Adrenal gland (tissue), 12 donors: ENCODE data around the gene KIAA1191. TPM values are rescaled to one million over a fixed set of nuclear protein-coding genes. Genes with fewer than 3 reads are reported as not detected.

Source experiments
- DNase-seq, 7 donors: peaks; one replicate each; pipeline ENCODE4 v3.0.0-alpha.2; 2019 to 2020
- H3K27ac ChIP-seq, 5 donors: fragments of 200-600 bp; sonication (generic) in 4 of 5; 1 replicate in 3 of 5; 2 replicates in 2 of 5; pipeline versions ENCODE4 v1.5.1 to v1.8.0; 2016 to 2020; ENCODE audit warnings: mild to moderate bottlenecking in 1 of 5
- H3K27me3 ChIP-seq: fragments of 200-600 bp; 2 replicates; pipeline ENCODE4 v1.8.0; 2021
- H3K36me3 ChIP-seq, 2 donors: fragments of 200-600 bp; replicated peaks in 1 of 2; 1 replicate in 1 of 2; 2 replicates in 1 of 2; pipeline versions ENCODE4 v1.5.1 to v1.8.0; 2018 to 2022
- H3K4me1 ChIP-seq, 2 donors: fragments of 200-600 bp; replicated peaks in 1 of 2; 1 replicate in 1 of 2; 2 replicates in 1 of 2; pipeline versions ENCODE4 v1.5.1 to v1.8.0; 2018 to 2021
- H3K4me3 ChIP-seq, 4 donors: fragments of 200-600 bp; sonication (generic) in 3 of 4; one replicate each; pipeline ENCODE4 v1.5.1; 2016 to 2018
- H3K9me3 ChIP-seq, 3 donors: fragments of 200-600 bp; sonication (generic) in 1 of 3; replicated peaks in 1 of 3; 1 replicate in 2 of 3; 2 replicates in 1 of 3; pipeline versions ENCODE4 v1.5.1 to v1.8.0; 2016 to 2021
- CTCF ChIP-seq, 6 experiments: fragments of 450-650 bp in 4 of 6; fragments of 200-600 bp in 2 of 6; sonication (generic) in 1 of 6; IDR thresholded peaks; 1 replicate in 5 of 6; 2 replicates in 1 of 6; pipeline versions ENCODE4 v1.5.1 to v1.8.0; 2016 to 2021; ENCODE audit warnings: antibody characterized with exemption in 6 of 6, mild to moderate bottlenecking in 2 of 6, moderate library complexity in 1 of 6
- POLR2A ChIP-seq, 2 donors: fragments of 450-650 bp; IDR thresholded peaks; one replicate each; pipeline ENCODE4 v1.6.1; 2017; ENCODE audit warnings: antibody characterized with exemption in 2 of 2, mild to moderate bottlenecking in 2 of 2, moderate library complexity in 1 of 2
- WGBS, 4 donors: extraction: QIAGEN DNeasy Blood & Tissue Kit in 2 of 4; methylation state at CpG; one replicate each; pipeline versions ENCODE4 v1.1.5 to v1.1.7; 2013 to 2017; 5-methylcytosine and 5-hydroxymethylcytosine counted together
- intact Hi-C, 2 donors: fragments of 100-400 bp; cut with DNase I; formaldehyde crosslinking; loops; one replicate each; pipeline versions ENCODE4 v1.14.1 to v1.15.0; 2022 to 2023
- polyA plus RNA-seq, 3 donors: library from polyadenylated mRNA; stranded (reverse); fragments of 200-250 nt in 2 of 3; fragments of 350-450 nt in 1 of 3; fragmentation: Illumina TruSeq in 1 of 3; extraction: RNeasy Lipid Tissue Mini Kit (QIAGEN cat#74804) in 1 of 3; gene quantifications; one replicate each; pipeline ENCODE4 v1.2.3, GENCODE V29; 2013 to 2014
- total RNA-seq, 9 donors: library from RNA; depleted of rRNA in 4 of 9; stranded (reverse); fragments of >200 nt in 4 of 9; fragments of 120-200 nt in 1 of 9; fragmentation: NEBNext Ultra II Directional in 1 of 9; extraction: Animal tissue kit (Norgen Biotek cat#: 25700) in 1 of 9; gene quantifications; one replicate each; pipeline versions ENCODE4 v1.1.0 to v1.2.4, GENCODE V29; 2013 to 2023
- donor health status: healthy with polysubstance abuse.
- donor health status: Bipolar disorder and iron deficiency.
- donor health status: DM: yes; HTN: yes; CAD: no.
- donor health status: DM: no; HTN: no; CAD: no.
- donor health status: DM: no; HTN: no; CAD: no.
- donor health status: DM: yes; HTN: yes; CAD: no.

Gene KIAA1191
- total and polyA plus RNA-seq, 12 donors = 52.9 to 127 (median 99.2) TPM

- TF ChIP-seq POLR2A (IDR thresholded peaks at IDR 0.05) = no peak
Measured at GRCh38 chr5:176362233-176362490, 598 bp upstream of the KIAA1191 start.

GRCh38 chr5:176360894-176361436 is 599 bp downstream of the KIAA1191 start:
- Histone ChIP-seq H3K27me3 (no peaks in the 10 kb centered on the region), H3K4me3 (peak overlapping the region; percentile 78 to 92 (median 80)), H3K4me1 (peaks cover 6 to 22% of the 10 kb centered on the region in 2 donors), H3K36me3 (peaks cover 0 to 26% of the 10 kb centered on the region in 2 donors), H3K9me3 (no peaks in the 10 kb centered on the region), H3K27ac (peak overlapping the region in 4 of 5 donors; percentile 55 to 85 (median 80))
- WGBS, 4 donors = 2 to 6% (median 3%) methylated on average over 12 to 27 of the region's 27 CpGs
- TF ChIP-seq POLR2A (IDR thresholded peaks at IDR 0.05) (no peak), CTCF (IDR thresholded peaks at IDR 0.05) (no peak)
- peak in 3 of 7 donors; percentile 26 to 44 (median 42) for DNase-seq
- intact Hi-C loops = no loop called here

More at GRCh38 chr5:176362233-176362490, 598 bp upstream of the KIAA1191 start:
- DNase-seq = no peak
- peak overlapping the region in 2 of 5 donors; percentile 82 to 85 for H3K27ac ChIP-seq
- 69 to 87% (median 75%) methylated on average over 8 of the region's 8 CpGs for WGBS, 4 donors
- peaks cover 0 to 18% of the 10 kb centered on the region in 2 donors for H3K36me3 ChIP-seq
- H3K9me3 ChIP-seq = no peaks in the 10 kb centered on the region
- intact Hi-C loops = no loop called here
- H3K4me3 ChIP-seq = peak overlapping the region in 2 of 4 donors; percentile 78 to 82
- H3K27me3 ChIP-seq = no peaks in the 10 kb centered on the region
- H3K4me1 ChIP-seq = peaks cover 6 to 29% of the 10 kb centered on the region in 2 donors

GRCh38 chr5:176359658-176360057 is 1.9 kb downstream of the KIAA1191 start:
- Histone ChIP-seq H3K4me3 (no peak overlapping the region), H3K36me3 (peaks cover 0 to 34% of the 10 kb centered on the region in 2 donors), H3K27me3 (no peaks in the 10 kb centered on the region), H3K4me1 (peaks cover 6 to 22% of the 10 kb centered on the region in 2 donors), H3K9me3 (no peaks in the 10 kb centered on the region), H3K27ac (no peak overlapping the region)
- intact Hi-C loops = no loop called here
- no peak for TF ChIP-seq CTCF (IDR thresholded peaks at IDR 0.05)
- no peak for TF ChIP-seq POLR2A (IDR thresholded peaks at IDR 0.05)
- whole genome bisulfite sequencing, 4 donors = 63 to 70% (median 64%) methylated on average over 4 of the region's 4 CpGs
- DNase-seq = no peak

GRCh38 chr5:176356179-176356566 is 5.4 kb downstream of the KIAA1191 start:
- no peak for DNase-seq
- TF ChIP-seq POLR2A (IDR thresholded peaks at IDR 0.05) (no peak), CTCF (IDR thresholded peaks at IDR 0.05) (no peak)
- Histone ChIP-seq H3K4me1 (peaks cover 11 to 30% of the 10 kb centered on the region in 2 donors), H3K27me3 (no peaks in the 10 kb centered on the region), H3K27ac (no peak overlapping the region), H3K4me3 (no peak overlapping the region), H3K9me3 (no peaks in the 10 kb centered on the region), H3K36me3 (peaks cover 0 to 64% of the 10 kb centered on the region in 2 donors)
- 87 to 96% (median 92%) methylated on average over 3 of the region's 3 CpGs for WGBS, 4 donors
- intact Hi-C loops = no loop called here
